HG02884 (cell line): ENCODE measurements around the gene MT3.

Experiments
- ATAC-seq: cut with Tn5 transposase; IDR thresholded peaks from one replicate; pipeline ENCODE4 v1.9.1; 2021; ENCODE audit warnings: mild to moderate bottlenecking, moderate library complexity; ENCODE audit not compliant: unreplicated experiment

The MT3 gene

GRCh38 chr16:56628486-56629350, 39.4 kb downstream of the MT3 start:
- ATAC-seq: no peak

- no peak for ATAC-seq
Observed at GRCh38 chr16:56629531-56629930, 40.2 kb downstream of the MT3 start.

DNA sequence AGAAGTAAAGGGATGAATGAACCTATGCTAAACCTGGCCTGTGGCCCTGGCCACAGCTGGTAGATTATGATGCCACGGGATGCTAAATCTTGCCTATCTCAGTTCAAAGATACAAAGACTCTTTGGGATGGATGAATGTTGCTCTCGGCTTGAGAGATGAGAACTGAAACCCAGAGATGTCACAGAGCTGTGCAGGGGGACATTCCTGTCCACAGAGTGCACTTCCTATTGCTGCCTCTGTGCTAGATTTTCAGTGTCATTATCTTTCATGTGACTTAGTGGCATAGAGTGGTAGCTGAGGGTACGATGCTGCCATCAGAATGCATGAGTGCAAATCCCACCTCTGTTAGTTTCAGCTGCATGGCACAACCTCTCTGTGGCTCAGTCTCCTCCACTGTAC, 40.8 kb downstream of the MT3 start:
- ATAC-seq: peak; percentile 85

DNA sequence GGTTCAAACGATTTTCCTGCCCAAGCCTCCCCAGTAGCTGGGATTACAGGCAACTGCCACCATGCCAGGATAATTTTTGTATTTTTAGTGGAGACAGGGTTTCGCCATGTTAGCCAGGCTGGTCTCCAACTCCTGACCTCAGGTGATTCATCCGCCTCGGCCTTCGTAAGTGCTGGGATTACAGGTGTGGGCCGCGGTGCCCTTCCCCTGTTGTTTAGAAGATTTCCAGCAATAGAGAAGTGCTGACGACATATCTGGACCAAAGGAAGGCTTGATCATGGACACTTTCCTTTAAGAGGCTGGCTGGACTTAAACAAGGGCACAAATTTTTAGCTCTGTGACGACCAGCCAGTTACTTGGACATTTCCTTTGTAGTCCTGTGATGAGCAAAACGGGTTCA, 41.9 kb downstream of the MT3 start:
- ATAC-seq: no peak

- ATAC-seq: no peak
Observed at GRCh38 chr16:56631832-56632155, 42.5 kb downstream of the MT3 start.

GRCh38 chr16:56632156-56632847, 43.0 kb downstream of the MT3 start, which contains the start of gene MT1M:
Gene MT1M (plus strand): TSS chr16:56632659. CDS start chr16:56632732, 73 bp downstream.
- ATAC-seq: no peak

- ATAC-seq: no peak
Observed at GRCh38 chr16:56632848-56633365, 43.6 kb downstream of the MT3 start.

- no peak for ATAC-seq
Observed at GRCh38 chr16:56633535-56633934, 44.2 kb downstream of the MT3 start.

DNA sequence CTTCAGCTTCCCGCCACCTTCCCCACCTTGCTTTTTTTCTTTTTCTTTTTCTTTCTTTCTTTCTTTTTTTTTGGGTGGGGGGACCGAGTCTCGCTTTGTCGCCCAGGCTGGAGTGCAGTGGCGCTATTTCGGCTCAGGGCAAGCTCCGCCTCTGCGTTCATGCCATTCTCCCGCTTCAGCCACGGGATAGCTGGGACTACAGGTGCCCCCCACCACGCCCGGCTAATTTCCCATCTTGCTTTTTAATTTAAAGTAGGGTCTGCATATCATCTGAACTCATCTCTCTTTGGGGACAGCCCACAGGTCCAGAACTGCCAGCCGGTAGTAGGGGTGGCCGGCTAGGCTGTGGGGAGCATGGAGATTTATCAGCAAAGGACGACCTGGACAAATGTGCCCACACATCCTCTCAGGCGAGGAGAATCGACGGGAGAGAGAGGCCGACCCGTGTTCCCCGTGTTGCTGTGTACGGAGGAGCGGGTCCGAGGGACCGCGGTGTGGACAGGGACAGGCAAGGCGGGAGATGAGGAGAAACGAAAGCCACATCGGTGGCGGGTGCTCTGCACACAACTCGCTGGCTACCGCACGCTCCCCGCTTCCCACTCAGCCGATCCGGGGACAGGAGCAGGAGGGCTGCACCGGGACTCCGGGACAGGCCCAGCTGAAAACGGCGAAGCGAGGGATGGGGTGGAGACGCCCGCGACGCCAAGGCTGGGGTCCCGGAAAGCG, 45.5 kb downstream of the MT3 start:
- ATAC-seq: no peak

DNA sequence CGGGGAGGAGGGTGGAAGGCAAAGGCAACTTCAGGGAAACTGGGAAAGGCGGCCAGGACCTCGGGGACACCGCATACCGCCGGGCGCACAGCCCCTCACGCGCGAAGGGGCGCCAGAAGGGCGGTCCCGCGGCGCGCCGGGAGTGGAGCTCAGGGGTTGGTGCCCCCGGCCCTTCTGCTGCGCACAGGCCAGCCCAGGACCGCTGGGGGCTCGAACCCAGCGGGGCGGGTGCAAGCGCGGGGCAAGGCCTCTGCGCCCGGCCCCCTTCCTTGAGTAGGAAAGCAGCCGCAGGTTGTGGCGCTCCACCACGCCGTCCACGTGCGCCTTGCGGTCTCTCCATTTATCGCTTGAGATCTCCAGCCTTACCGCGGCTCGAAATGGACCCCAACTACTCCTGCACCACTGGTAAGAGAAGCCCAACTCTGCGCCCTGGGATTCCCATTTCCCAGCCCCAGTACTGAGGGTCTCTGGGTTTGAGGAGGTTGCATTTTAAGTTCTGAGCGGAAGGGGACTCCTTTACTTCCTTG, 46.2 kb downstream of the MT3 start:
- ATAC-seq: no peak

GRCh38 chr16:56636616-56637413, 47.5 kb downstream of the MT3 start:
- ATAC-seq: no peak

DNA sequence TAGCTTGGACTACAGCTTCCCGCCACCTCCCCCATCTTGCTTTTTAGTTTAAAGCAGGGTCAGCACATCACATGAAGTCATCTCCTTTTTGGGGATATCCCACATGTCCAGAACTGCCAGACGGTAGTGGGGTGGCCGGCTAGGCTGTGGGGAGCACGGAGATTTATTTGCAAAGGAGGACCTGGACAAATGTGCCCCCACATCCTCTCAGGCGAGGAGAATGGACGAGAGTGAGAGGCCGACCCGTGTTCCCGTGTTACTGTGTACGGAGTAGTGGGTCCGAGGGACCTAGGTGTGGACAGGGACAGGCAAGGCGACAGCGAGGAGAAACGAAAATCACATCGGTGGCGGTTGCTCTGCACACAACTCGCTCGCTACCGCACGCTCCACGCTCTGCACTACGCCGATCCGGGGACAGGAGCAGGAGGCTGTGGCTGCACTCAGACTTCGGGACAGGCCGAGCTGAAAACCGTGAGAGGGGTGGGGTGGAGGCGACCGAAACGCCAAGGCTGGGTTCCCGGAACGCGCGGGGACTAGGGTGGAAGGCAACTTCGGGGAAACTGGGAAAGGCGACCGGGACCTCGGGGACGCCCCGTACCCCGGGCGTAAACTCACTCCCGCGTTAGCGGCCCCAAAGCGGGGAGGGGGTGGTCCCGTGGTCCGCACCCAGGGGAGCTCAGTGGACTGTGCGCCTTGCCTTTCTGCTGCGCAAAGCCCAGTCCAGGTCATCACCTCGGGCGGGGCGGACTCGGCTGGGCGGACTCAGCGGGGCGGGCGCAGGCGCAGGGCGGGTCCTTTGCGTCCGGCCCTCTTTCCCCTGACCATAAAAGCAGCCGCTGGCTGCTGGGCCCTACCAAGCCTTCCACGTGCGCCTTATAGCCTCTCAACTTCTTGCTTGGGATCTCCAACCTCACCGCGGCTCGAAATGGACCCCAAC, 48.8 kb downstream of the MT3 start, which contains the start of gene MT1A:
MT1A (plus strand) TSS at position 853 of the 937 bp plus-strand sequence; CDS start at position 926, 73 bp downstream.
- ATAC-seq: no peak

DNA sequence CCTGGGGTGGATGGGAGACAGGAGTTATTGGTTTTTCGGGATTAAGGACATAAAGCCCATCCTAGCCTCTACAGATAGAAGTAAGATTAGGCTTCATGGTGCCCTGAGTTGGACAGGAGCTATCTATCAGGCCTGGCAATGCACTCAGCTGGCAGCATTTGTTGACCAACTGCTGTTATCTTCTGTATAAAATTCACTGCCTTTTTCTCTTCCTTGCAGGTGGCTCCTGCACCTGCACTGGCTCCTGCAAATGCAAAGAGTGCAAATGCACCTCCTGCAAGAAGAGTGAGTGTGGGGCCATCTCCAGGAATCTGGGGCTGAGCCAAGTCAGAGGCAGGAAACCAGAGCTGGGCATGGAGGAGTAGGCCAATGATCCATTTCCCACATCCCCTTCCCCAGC, 49.7 kb downstream of the MT3 start:
- ATAC-seq: no peak

DNA sequence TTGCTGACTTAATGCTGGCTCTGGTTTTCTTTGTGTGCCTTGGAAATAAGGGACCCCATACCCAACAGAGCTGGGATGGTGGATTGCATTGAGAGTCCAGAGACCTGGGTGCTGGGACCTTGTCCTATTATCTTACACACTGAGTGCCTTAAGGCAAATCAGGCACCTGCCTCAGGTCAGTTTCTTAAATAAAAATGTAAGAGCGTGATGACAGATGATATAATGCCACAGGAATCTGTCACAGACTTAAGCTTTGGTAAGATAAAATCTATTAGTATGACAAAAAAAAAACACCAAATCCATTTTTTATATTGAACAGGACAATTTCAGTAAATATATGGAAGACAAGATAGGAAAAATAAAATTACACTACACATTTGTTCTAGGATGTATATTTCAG, 50.7 kb downstream of the MT3 start:
- no peak for ATAC-seq
